Calu3 (cell line): ENCODE results near the gene RPLP2. TPM values are rescaled to one million over a fixed set of nuclear protein-coding genes. Genes with fewer than 3 reads are reported as not detected.

ENCODE experiments used
- BruUV-seq: library from RNA; stranded (reverse); fragments of 400-500 nt; replicated peaks from 2 replicates; lab custom pipeline; 2021; lab: Mats Ljungman, UMichigan
- CTCF ChIA-PET: fragments of 300-600 bp; sonication (Branson Sonifier 250); formaldehyde crosslinking; loops from one replicate; lab custom pipeline; 2022; ENCODE audit warnings: antibody characterized with exemption; lab: Charles Lee
- DNase-seq: peaks from one replicate; pipeline ENCODE4 v3.0.0; 2022
- H3K27ac Mint-ChIP-seq: one replicate; pipeline ENCODE4 v1.8.0; 2022; ENCODE audit warnings: mixed read lengths; ENCODE audit not compliant: unreplicated experiment
- H3K27me3 Mint-ChIP-seq: one replicate; pipeline ENCODE4 v1.8.0; 2022; ENCODE audit warnings: mixed read lengths; ENCODE audit not compliant: unreplicated experiment
- H3K36me3 Mint-ChIP-seq: one replicate; pipeline ENCODE4 v1.8.0; 2022; ENCODE audit warnings: mild to moderate bottlenecking, moderate library complexity, mixed read lengths; ENCODE audit not compliant: insufficient read depth, unreplicated experiment
- H3K4me1 Mint-ChIP-seq: one replicate; pipeline ENCODE4 v1.8.0; 2022; ENCODE audit warnings: mild to moderate bottlenecking, low read depth, mixed read lengths; ENCODE audit not compliant: unreplicated experiment
- H3K4me3 Mint-ChIP-seq: one replicate; pipeline ENCODE4 v1.8.0; 2022; ENCODE audit warnings: mild to moderate bottlenecking, low read depth, moderate library complexity, mixed read lengths; ENCODE audit not compliant: unreplicated experiment
- H3K9me3 Mint-ChIP-seq: one replicate; pipeline ENCODE4 v1.8.0; 2022; ENCODE audit warnings: low read depth, mixed read lengths; ENCODE audit not compliant: unreplicated experiment
- CTCF ChIP-seq: fragments of 200-600 bp; IDR thresholded peaks from one replicate; pipeline ENCODE4 v1.8.0; 2022; ENCODE audit warnings: antibody characterized with exemption; ENCODE audit not compliant: unreplicated experiment
- intact Hi-C: fragments of 100-400 bp; cut with micrococcal nuclease; formaldehyde crosslinking; loops from one replicate; pipeline ENCODE4 v1.10.0; 2022; ENCODE audit not compliant: unreplicated experiment
- total RNA-seq: library from RNA; stranded (reverse); gene quantifications from 2 replicates; pipeline ENCODE4 v1.2.3, GENCODE V29; 2022

Gene RPLP2
- total RNA-seq, 1 experiment from 2014 or later = 1,381 TPM

DNA sequence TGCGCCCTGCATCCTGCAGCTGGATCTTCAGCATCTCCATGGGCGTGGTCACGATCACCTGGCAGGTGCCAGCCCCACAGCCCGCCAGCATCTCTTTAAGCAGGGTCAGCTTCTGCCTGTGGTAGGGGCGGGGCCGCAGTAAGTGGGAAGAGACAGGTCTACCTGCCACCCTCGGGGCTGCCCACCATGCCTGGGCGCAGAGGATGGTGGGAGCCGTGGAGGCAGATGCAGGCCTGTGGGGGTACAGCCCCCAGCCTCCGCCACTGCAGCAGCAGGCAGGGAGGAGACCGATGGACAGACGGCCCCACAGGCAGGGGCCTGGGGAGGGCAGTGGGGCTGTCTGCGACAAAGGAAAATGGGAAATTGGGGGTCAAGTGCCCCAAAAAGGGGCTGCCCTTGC, 16.9 kb upstream of the RPLP2 start:
- CTCF ChIA-PET = no interaction called here
- no peaks in the 10 kb centered on the region for H3K9me3 Mint-ChIP-seq
- H3K27me3 Mint-ChIP-seq = no peaks in the 10 kb centered on the region
- TF ChIP-seq CTCF = no peak
- H3K36me3 Mint-ChIP-seq = peaks cover 68% of the 10 kb centered on the region
- intact Hi-C loops = no loop called here
- H3K27ac Mint-ChIP-seq = no peak overlapping the region
- no peak overlapping the region for H3K4me3 Mint-ChIP-seq
- DNase-seq = no peak
- BruUV-seq = no TSS peak
- H3K4me1 Mint-ChIP-seq = no peaks in the 10 kb centered on the region

DNA sequence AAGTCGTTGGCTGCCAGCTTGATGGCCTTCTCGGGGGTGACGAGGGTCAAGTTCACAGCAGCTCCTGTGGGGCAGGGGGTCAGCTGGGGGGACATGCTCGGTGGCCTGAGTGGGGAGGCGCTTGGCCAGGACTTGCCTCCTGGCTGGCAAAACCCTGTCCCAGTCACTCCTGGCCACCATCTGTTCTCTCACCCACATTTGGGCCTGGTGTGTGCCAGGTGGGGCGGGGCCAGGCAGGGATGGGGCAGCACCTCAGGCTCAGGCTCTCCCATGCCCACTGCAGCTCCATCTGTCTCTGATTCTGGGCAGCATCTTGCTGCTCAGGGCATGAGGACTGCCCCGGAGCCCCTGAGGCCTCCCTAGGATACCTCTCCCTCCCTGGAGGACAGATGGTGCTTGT, 16.2 kb upstream of the RPLP2 start:
- DNase-seq = no peak
- Mint-ChIP-seq H3K27me3 (no peaks in the 10 kb centered on the region), H3K27ac (no peak overlapping the region), H3K4me3 (no peak overlapping the region), H3K9me3 (no peaks in the 10 kb centered on the region), H3K36me3 (peaks cover 67% of the 10 kb centered on the region), H3K4me1 (no peaks in the 10 kb centered on the region)
- BruUV-seq = no TSS peak
- CTCF ChIA-PET = no interaction called here
- no peak for TF ChIP-seq CTCF
- intact Hi-C loops = no loop called here

DNA sequence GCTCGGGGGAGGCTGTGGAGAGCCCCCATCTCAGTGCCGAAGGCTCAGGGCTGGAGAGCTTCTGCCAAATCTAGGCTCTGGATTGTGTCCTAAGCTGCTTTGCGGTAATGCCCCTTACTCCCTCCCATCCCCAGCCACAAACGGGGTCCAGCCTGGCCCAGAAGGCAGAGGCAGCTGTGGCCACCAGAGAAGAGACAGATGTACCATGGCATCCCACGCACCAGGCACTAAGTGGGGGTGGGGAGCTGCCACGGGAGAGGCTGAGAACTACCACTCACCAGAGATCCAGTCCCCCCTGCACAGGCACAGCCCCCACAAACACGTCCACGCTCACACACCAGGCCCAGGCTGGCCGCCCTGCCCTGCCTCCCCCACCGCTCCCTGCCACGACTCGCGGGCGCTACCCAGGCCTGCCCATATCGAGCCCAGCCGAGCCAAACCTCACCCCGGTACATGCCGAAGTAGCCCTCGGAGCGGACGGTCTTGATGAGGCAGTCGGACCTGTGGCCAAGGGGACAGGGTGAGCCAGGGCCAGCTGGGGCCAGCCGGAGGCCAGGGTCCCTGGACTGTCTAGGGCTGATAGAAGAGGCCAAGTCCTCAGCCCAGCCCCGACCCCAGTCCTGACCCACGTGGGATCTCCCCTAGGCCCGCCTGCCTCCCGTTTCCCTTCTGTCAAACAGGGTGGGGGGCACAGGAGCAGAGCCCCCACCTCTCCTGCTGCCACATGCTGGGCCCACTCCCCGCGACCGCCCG, 15.6 kb upstream of the RPLP2 start:
- H3K9me3 Mint-ChIP-seq = no peaks in the 10 kb centered on the region
- peaks cover 63% of the 10 kb centered on the region for H3K36me3 Mint-ChIP-seq
- DNase-seq = no peak
- H3K4me1 Mint-ChIP-seq = no peaks in the 10 kb centered on the region
- intact Hi-C loops = no loop called here
- TSS peak; percentile 6 for BruUV-seq
- no peak overlapping the region for H3K27ac Mint-ChIP-seq
- CTCF ChIA-PET = no interaction called here
- TF ChIP-seq CTCF = no peak
- H3K27me3 Mint-ChIP-seq = no peaks in the 10 kb centered on the region
- peak overlapping the region; percentile 83 for H3K4me3 Mint-ChIP-seq

DNA sequence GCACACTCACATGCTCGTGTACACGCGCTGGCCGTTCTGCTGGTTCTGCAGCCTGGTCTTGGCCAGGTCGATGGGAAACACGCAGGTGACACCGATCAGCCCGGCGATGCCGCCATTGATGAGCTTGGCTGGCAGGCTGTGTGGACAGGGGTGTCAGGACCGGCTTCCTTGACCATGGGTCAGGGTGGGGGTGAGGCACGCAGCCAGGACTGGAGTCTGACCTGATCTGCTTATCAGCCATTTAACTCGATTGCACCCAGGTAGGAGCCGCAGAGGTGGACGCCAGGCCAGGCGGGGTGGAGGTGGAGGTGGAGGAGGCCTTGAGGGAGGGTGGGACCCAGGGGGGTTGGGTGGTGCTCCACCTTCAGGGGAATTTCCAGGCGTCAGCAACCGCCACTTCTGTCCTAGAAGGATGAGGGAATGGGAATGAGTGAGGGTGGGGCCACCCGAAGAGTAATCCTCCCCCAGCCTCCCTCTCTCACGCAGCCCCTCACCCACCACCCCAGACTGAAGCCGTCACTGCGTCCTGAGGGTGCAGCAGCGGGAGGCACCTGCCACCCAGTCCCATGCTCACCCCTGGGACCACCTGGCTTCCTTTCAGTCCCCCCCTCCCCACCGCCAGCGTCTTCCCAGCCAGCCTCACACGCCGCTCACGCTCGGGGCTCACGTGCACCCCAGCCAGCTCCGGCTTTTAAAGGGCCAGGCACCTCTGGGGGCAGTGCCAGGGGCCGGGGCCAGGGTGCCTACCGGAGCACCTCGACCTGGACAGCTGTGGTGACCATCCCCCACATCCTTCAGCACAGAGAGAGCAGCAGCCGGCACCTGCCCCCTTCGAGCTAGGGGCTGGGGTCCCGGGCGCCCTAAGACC, 14.8 kb upstream of the RPLP2 start:
- no peaks in the 10 kb centered on the region for H3K9me3 Mint-ChIP-seq
- CTCF ChIA-PET = interaction anchor here (0.7 to 1.1 kb wide), 3 partner anchors 9 to 20 kb away, joined by 4 to 5 read pairs (median 4); no protein-coding TSS in a partner anchor
- no TSS peak for BruUV-seq
- intact Hi-C loops = no loop called here
- H3K36me3 Mint-ChIP-seq = peaks cover 67% of the 10 kb centered on the region
- H3K4me1 Mint-ChIP-seq = no peaks in the 10 kb centered on the region
- no peak for TF ChIP-seq CTCF
- peak overlapping the region; percentile 42 for H3K27ac Mint-ChIP-seq
- no peaks in the 10 kb centered on the region for H3K27me3 Mint-ChIP-seq
- peak overlapping the region; percentile 83 for H3K4me3 Mint-ChIP-seq
- peak; percentile 42 for DNase-seq
